Loucy (cell line): ENCODE data around the gene MCC.

Experiments
- H2AFZ ChIP-seq: fragments of 200-600 bp; sonication (generic); 2 replicates; pipeline ENCODE4 v1.6.0; 2016; ENCODE audit warnings: antibody characterized with exemption, mild to moderate bottlenecking, low read length, moderate library complexity
- H3F3A ChIP-seq: fragments of 200-600 bp; 2 replicates; pipeline ENCODE4 v1.6.0; 2016; ENCODE audit warnings: antibody characterized with exemption, low read depth, mild to moderate bottlenecking
- H3K27me3 ChIP-seq: fragments of 200-600 bp; sonication (generic); 2 replicates; pipeline ENCODE4 v1.6.1; 2014; ENCODE audit warnings: low read length, mild to moderate bottlenecking; ENCODE audit not compliant: insufficient read depth, poor library complexity, severe bottlenecking
- H3K36me3 ChIP-seq: fragments of 200-600 bp; sonication (generic); 2 replicates; pipeline ENCODE4 v1.6.1; 2016; ENCODE audit warnings: low read length; ENCODE audit not compliant: insufficient read depth
- H3K4me1 ChIP-seq: fragments of 200-600 bp; sonication (generic); 2 replicates; pipeline ENCODE4 v1.5.1; 2014; ENCODE audit warnings: low read length, mild to moderate bottlenecking; ENCODE audit not compliant: insufficient read depth, poor library complexity, severe bottlenecking
- H3K4me2 ChIP-seq: fragments of 200-600 bp; sonication (generic); 2 replicates; pipeline ENCODE4 v1.6.0; 2014; ENCODE audit warnings: antibody characterized with exemption, low read length, low read depth, mild to moderate bottlenecking; ENCODE audit not compliant: poor library complexity, severe bottlenecking
- H3K4me3 ChIP-seq: fragments of 200-600 bp; sonication (generic); 2 replicates; pipeline ENCODE4 v1.5.1; 2014; ENCODE audit warnings: low read length, mild to moderate bottlenecking, mixed read lengths; ENCODE audit not compliant: poor library complexity, severe bottlenecking
- H3K79me2 ChIP-seq: fragments of 200-600 bp; sonication (generic); 2 replicates; pipeline ENCODE4 v1.6.1; 2014; ENCODE audit warnings: low read length; ENCODE audit not compliant: insufficient read depth
- H3K9ac ChIP-seq: fragments of 200-600 bp; sonication (generic); 2 replicates; pipeline ENCODE4 v1.6.0; 2014; ENCODE audit warnings: mild to moderate bottlenecking, low read depth, low read length, moderate library complexity; ENCODE audit not compliant: poor library complexity, severe bottlenecking
- H3K9me2 ChIP-seq: fragments of 200-600 bp; sonication (generic); replicated peaks from 2 replicates; pipeline ENCODE4 v1.6.1; 2016; ENCODE audit warnings: low read depth, low read length, mixed read lengths
- H3K9me3 ChIP-seq: fragments of 200-600 bp; sonication (generic); 2 replicates; pipeline ENCODE4 v1.6.1; 2014; ENCODE audit warnings: mild to moderate bottlenecking, antibody characterized with exemption, low read length, low read depth; ENCODE audit not compliant: insufficient read depth
- H4K20me1 ChIP-seq: fragments of 200-600 bp; sonication (generic); 2 replicates; pipeline ENCODE4 v1.6.0; 2014; ENCODE audit warnings: antibody characterized with exemption, low read length, mild to moderate bottlenecking; ENCODE audit not compliant: insufficient read depth, poor library complexity, severe bottlenecking
- CTCF ChIP-seq: fragments of 200-600 bp; sonication (generic); conservative IDR thresholded peaks from 2 replicates; pipeline ENCODE4 v1.5.1; 2014; ENCODE audit warnings: mild to moderate bottlenecking, antibody characterized with exemption, low read length
- EZH2phosphoT487 ChIP-seq: fragments of 200-600 bp; IDR thresholded peaks from 2 replicates; pipeline ENCODE4 v1.6.1; 2018; ENCODE audit warnings: antibody characterized with exemption, mild to moderate bottlenecking, moderate library complexity, borderline replicate concordance

The MCC gene

DNA sequence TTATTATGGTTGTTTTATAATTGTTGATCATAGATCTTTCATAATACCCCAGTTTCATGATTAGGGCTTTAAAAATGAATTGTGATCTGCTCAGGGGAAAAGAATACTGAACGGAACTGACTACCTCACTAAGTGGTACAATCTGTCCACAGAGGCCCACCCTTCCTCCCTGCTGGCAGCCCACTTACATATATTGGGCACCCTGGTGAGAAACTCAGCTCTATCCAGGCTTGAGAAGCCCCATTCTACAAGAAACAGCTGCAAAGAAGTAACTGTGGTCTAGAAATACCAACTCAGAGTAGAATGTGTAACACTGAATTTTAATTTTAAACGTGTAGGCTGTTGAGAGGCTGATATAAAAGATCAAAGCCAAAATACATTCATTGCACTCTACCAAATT lies 100.4 kb downstream of the MCC start:
- no peak overlapping the region for H3K9ac ChIP-seq
- H4K20me1 ChIP-seq: no peaks in the 10 kb centered on the region
- no peaks in the 10 kb centered on the region for H3K36me3 ChIP-seq
- H3F3A ChIP-seq: no peaks in the 10 kb centered on the region
- no peaks in the 10 kb centered on the region for H3K4me1 ChIP-seq
- no peak overlapping the region for H3K4me3 ChIP-seq
- no peak overlapping the region for H2AFZ ChIP-seq
- H3K27me3 ChIP-seq: no peaks in the 10 kb centered on the region
- H3K79me2 ChIP-seq: no peaks in the 10 kb centered on the region
- H3K4me2 ChIP-seq: no peak overlapping the region
- no peak for TF ChIP-seq EZH2phosphoT487
- no peak for TF ChIP-seq CTCF
- H3K9me2 ChIP-seq: no peaks in the 10 kb centered on the region
- H3K9me3 ChIP-seq: no peaks in the 10 kb centered on the region

DNA sequence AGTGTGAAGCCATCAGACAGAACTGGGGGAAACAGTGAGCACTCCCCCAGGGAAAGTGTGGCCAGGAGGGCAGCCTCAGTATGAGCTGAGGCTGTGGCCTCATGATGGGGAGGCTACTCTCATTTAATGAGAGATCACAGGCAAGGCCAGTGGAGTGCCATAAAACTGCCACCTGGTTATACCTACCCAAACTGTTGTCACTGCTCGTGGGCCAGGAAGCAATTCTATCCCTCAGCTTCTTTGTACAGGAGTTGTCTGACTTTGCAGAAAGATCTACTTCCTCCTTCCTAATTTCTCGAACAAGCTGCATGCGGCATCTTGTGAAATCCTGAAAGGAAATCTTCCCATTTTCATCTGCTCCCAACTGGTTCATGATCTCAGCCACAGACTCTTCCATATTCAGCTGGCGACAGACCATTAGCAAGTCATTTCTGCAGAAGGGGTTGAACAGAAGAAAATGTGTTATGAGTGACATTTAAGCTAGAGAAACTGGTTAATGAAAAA lies 103.4 kb downstream of the MCC start:
- no peaks in the 10 kb centered on the region for H4K20me1 ChIP-seq
- H3K79me2 ChIP-seq: no peaks in the 10 kb centered on the region
- H3K4me3 ChIP-seq: no peak overlapping the region
- H3K9ac ChIP-seq: no peak overlapping the region
- H3K36me3 ChIP-seq: no peaks in the 10 kb centered on the region
- TF ChIP-seq CTCF (no peak), EZH2phosphoT487 (no peak)
- H3K27me3 ChIP-seq: peaks cover 1% of the 10 kb centered on the region
- H2AFZ ChIP-seq: no peak overlapping the region
- H3K9me2 ChIP-seq: no peaks in the 10 kb centered on the region
- H3K9me3 ChIP-seq: no peaks in the 10 kb centered on the region
- H3K4me2 ChIP-seq: no peak overlapping the region
- H3F3A ChIP-seq: no peaks in the 10 kb centered on the region
- H3K4me1 ChIP-seq: peaks cover 4% of the 10 kb centered on the region

DNA sequence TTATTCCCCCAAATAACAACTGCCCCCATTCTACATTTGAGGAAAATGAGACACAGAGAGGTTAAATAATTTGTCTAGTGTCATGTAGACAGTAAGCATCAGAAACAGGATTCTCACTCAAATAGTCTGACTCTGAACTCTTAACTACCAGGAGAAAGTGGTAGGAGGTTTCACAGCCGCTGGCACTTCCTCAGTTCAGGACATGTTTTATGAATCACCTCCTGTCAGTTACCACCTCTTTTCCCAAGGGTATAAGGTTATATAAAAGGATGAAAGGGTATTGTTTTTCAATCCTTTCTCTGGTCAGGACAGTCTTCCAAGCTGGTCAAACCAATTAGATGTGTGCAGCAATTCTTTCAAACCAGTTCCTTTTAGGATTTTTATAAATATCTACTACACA lies 105.5 kb downstream of the MCC start:
- Histone ChIP-seq H3F3A (no peaks in the 10 kb centered on the region), H3K4me1 (peaks cover 16% of the 10 kb centered on the region), H3K79me2 (no peaks in the 10 kb centered on the region), H3K27me3 (peaks cover 6% of the 10 kb centered on the region), H4K20me1 (no peaks in the 10 kb centered on the region), H3K9me2 (no peaks in the 10 kb centered on the region), H3K36me3 (no peaks in the 10 kb centered on the region), H3K9me3 (no peaks in the 10 kb centered on the region), H3K9ac (no peak overlapping the region), H3K4me2 (no peak overlapping the region), H3K4me3 (no peak overlapping the region), H2AFZ (no peak overlapping the region)
- no peak for TF ChIP-seq CTCF
- TF ChIP-seq EZH2phosphoT487: no peak
